Vagina (tissue), 2 donors: Measurements from ENCODE around the gene COL5A1.

Experiments used
- CTCF ChIP-seq, 3 experiments: fragments of 450-650 bp in 2 of 3; fragments of 200-600 bp in 1 of 3; sonication (generic) in 1 of 3; IDR thresholded peaks; one replicate each; pipeline ENCODE4 v1.5.1; 2017 to 2019; ENCODE audit warnings: antibody characterized with exemption in 3 of 3, mild to moderate bottlenecking in 2 of 3, moderate library complexity in 2 of 3
- POLR2A ChIP-seq, 2 donors: fragments of 450-650 bp; IDR thresholded peaks; one replicate each; pipeline ENCODE4 v1.6.1; 2017; ENCODE audit warnings: antibody characterized with exemption in 2 of 2, mild to moderate bottlenecking in 2 of 2, moderate library complexity in 2 of 2
- POLR2AphosphoS5 ChIP-seq, 2 donors: sonication (generic); formaldehyde crosslinking; IDR thresholded peaks; one replicate each; pipeline ENCODE4 v1.9.0; 2017; ENCODE audit warnings: antibody characterized with exemption in 2 of 2, mild to moderate bottlenecking in 2 of 2, low read depth in 1 of 2; ENCODE audit not compliant: insufficient read depth in 1 of 2

- TF ChIP-seq POLR2AphosphoS5 (IDR thresholded peaks at IDR 0.05; ENCODE audit: insufficient read depth in 1 of 2, low read depth in 1 of 2) = no peak
- TF ChIP-seq CTCF (IDR thresholded peaks at IDR 0.05) = no peak
- TF ChIP-seq POLR2A (IDR thresholded peaks at IDR 0.05) = no peak
Measured at GRCh38 chr9:134777153-134777552, 135.6 kb downstream of the COL5A1 start.
